GM19452 (cell line): ENCODE measurements around the gene HMGCR.
A peak's percentile ranks its signal among the peaks of the same experiment; 100 is the strongest.

Experiments
- ATAC-seq: cut with Tn5 transposase; IDR thresholded peaks from one replicate; pipeline ENCODE4 v1.9.1; 2021; ENCODE audit not compliant: unreplicated experiment

HMGCR gene

DNA sequence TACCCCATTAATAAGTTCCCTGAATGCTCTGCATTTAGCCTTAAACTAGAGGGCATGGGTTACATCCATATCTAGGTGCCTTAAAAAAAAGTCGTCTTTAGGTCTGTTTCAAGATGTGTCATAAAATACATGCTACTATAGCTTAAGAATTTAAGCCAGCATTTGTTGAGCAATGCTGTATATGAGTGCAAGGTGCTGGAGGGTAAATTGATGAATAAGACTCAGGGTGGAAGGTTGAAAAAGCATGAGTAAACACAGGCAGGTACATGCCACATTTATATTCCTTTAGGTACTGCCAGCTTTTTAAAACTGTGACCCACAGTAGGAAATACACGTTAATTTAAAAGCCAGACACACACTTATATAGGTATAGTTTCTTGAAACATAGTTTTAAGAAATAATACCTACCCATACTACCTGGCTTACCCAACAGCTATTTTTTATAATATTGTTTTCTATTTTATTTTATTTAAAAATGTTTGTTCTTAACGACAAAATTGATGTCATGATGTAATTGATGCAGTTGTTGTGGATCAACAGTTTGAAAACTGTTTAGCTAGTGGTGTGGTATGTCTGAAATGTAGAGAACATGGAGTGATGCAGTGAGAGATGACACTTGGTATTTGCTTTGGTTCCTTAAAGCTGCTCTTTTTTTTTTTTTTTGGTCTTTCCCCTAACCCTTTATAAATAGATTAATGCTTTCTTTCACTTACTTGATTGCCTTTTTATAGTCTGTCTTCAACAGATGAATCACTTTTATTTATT, 3.9 kb downstream of the HMGCR start:
- ATAC-seq: no peak

DNA sequence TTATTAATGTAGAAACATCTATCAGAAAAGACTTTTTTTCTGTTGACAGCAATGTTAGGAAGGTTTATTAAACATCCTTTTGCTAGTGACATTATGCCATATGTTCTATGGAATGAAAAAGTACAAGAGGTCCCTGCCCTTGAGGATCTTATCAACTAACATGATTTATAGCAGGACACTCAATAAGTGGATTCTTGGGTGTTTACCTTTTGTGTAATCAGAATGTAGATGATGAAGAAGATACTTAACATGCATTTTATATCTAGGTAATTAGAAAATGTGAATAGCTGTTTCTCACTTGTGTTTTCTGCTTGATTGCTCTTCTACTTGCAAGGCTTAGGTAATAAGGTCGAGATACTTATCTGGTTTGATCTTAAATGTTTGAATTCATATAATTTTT, 4.9 kb downstream of the HMGCR start:
- no peak for ATAC-seq

DNA sequence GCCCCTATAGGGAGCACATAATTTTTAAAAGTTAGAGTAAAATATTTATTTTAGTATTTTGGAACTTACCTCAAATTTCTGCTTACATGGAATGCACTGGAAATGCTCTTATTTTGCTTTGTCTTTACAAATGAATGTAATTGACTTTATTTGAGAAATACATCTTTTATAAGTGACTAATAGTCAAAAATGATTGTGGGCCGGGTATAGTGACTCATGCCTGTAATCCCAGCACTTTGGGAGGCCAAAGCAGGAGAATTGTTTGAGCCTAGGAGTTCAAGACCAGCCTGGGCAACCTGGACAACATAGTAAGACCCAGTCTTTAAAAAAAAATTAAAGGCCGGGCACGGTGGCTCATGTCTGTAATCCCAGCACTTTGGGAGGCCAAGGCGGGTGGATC, 5.8 kb downstream of the HMGCR start:
- no peak for ATAC-seq

DNA sequence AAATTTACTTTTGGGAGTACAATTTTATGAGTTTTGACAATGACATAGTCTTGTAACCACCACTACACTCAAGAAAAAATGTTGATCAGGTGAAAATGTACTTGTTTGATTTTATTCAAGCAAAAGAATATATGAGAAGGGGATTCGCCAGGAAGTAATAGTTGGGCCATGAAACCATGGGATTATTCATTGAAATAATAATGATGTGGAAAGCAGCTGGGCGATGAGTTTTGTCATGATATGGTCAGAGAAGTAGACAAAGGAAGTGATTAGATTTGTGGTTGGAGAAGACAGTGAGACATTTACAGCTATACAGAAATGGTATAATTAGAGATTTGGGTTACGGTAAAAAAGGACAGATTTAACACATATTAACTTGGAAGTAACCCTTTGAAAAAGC, 11.2 kb downstream of the HMGCR start:
- no peak for ATAC-seq

DNA sequence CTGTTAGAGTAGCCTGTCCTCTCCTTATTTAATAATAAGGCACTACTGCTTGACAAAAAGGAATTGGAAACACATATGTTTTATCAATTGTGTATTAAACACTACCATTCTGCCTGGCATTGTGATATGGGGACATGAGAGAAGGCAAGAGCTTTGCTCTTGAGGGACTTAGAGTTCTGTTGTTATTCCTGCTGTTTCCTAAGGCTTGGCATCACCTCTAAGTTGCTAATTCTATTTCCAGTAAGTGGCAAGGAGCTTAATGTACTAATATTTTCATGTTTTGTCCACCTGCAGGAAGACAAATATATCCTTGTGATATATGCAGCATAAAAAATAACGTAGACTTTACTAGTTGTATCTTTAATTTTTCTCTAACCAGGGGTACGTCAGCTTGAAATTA, 12.6 kb downstream of the HMGCR start:
- no peak for ATAC-seq

DNA sequence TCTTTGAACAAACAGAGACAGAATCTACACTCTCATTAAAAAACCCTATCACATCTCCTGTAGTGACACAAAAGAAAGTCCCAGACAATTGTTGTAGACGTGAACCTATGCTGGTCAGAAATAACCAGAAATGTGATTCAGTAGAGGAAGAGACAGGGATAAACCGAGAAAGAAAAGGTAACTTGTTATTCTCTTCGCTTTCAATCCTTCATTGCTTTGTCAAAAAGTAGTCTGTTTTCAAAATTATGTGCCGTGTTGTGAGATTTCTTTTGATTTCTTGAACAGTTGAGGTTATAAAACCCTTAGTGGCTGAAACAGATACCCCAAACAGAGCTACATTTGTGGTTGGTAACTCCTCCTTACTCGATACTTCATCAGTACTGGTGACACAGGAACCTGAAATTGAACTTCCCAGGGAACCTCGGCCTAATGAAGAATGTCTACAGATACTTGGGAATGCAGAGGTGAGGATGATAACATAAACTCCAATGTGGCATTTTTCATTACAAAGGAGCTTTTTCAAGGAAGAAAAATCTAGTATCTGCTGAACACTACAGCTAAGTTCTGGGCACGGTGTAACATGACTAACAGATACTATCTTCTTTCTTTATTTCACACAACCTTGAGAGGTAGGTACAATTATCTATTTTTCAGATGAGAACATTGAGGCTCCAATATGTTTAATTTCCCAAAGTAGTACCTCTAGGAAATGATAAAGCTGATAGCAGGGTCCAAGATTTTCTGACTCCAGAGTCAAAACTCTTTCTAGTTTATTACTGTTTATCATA, 14.3 kb downstream of the HMGCR start:
- no peak for ATAC-seq

DNA sequence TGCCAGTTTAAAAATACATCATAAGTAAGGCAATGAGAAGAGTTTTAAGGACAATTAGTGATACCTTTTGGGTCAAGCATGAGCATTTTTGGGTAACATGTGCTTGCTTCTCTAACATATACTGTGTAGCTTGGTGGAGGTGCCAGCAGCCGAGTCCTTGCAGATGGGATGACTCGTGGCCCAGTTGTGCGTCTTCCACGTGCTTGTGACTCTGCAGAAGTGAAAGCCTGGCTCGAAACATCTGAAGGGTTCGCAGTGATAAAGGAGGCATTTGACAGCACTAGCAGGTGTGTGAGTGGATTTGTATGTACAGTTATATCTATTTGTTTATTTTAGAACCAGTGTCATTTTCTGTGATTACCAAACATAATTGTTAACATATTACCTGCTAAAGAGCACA, 18.2 kb downstream of the HMGCR start:
- ATAC-seq: no peak

DNA sequence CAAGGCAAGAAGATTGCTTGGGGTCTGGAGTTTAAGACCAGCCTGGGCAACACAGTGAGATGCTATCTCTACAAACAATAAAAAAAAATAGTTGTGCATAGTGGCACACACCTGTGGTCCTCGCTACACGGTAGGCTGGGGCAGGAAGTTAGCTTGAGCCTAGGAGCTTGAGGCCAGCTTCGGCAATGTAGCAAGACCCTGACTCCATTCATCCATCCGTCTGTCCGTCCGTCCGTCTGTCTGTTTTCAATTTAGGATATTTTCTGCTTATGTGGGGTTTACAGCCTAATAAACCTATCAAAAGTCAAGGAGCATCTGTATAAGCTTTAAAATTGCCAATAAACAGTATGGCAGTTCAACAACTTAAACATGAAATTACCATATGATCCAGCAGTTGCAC, 19.7 kb downstream of the HMGCR start:
- ATAC-seq: no peak

DNA sequence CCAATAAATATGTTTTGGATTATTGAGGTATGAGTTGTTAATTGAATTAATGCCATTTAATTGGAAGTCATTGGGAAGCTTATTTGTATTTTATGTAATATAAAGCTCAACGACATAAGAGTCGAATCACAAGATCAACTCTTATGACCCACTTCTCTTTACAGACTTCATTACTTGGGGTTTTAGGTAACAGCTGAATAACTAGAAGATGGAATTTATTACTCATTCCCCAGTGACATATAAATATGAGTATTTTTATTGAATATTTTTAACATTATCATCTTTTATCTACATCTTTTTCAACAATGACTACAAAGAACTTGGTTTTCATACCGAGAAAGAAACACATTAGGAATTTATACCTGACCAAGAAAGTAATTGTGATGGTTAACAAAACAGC, 21.1 kb downstream of the HMGCR start:
- ATAC-seq: no peak

DNA sequence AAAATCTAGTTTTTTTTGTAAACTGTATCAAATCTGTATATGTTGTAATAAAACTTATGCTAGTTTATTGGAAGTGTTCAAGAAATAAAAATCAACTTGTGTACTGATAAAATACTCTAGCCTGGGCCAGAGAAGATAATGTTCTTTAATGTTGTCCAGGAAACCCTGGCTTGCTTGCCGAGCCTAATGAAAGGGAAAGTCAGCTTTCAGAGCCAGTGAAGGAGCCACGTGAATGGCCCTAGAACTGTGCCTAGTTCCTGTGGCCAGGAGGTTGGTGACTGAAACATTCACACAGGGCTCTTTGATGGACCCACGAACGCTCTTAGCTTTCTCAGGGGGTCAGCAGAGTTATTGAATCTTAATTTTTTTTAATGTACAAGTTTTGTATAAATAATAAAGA, 24.3 kb downstream of the HMGCR start:
- ATAC-seq: no peak

DNA sequence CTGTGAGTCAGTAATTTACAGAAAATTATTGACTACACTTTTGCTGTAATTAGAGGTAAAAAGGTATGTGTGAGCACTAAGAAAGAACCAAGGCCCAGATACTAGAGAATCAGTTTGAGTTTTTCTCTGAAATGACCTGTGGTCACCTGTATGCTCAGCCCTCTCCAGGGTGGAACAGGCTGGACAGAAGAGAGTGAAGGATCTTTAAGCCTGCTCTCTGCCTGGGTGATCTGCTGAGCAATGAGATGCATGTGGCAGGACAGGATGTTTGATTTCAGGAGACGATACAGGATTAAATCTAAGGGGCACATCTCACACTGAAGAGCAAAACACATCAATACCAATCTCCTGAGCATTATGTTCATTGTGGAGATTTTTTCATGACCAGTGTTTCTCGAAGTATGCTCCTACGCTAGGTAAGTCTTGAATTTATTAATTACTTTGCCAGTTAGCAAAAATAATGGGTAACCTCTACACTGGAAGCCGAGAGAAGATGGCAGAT, 25.5 kb downstream of the HMGCR start:
- no peak for ATAC-seq

DNA sequence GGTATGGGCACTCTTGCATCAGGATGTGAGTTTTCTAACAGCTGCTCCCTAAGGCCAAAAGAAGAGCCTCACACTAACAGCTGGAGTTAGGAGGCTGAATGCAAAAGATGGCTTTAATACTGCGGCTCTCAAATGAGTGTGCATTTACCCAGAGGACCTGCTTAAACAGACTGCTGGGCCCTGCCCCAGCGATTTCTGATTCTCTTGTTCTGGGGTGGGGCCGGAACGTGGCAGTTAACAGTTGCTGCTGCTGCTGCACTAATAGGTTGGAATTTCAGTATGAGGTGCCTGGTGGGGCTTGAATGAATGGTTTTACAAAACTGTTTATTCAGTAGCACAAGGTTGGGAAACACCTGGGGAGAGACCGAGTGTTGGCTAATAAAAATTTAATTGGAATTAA, 26.1 kb downstream of the HMGCR start:
- ATAC-seq: no peak

DNA sequence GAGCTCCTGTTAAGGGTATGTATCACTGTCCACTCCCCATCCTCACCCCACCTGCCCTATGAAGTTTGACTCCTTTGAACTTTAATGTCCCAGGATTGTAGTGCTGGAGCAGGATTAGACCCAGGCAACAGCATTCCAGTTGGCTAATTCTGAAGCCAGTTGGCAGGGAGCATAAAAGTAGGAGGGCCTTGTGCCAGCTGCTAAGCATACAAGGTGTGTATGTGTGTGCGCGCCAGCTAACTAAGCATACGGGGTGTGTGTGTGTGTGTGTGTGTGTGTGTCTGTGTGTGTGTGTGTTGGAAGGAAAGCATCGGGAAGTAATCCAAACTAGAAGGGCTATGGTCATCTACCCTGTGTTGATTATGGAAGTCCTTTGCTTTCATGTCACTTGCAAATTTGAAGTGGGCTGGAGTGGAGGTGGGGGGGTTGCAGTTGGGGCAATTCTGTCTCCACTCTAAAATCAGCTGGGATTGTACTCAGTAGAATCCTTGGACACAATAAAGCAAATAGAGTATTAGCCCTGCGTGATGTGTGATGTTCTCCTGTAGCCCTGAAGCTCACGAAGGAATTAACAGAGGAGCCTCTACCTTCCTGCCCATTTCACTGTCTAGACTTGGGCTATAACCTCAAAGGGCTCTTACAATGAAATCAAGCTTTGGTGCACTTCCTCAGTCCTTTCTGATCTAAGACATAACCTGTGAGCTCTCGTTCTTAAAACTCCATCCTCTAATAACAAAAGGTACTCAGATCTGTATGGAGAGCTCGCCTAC, 26.9 kb downstream of the HMGCR start:
- no peak for ATAC-seq

DNA sequence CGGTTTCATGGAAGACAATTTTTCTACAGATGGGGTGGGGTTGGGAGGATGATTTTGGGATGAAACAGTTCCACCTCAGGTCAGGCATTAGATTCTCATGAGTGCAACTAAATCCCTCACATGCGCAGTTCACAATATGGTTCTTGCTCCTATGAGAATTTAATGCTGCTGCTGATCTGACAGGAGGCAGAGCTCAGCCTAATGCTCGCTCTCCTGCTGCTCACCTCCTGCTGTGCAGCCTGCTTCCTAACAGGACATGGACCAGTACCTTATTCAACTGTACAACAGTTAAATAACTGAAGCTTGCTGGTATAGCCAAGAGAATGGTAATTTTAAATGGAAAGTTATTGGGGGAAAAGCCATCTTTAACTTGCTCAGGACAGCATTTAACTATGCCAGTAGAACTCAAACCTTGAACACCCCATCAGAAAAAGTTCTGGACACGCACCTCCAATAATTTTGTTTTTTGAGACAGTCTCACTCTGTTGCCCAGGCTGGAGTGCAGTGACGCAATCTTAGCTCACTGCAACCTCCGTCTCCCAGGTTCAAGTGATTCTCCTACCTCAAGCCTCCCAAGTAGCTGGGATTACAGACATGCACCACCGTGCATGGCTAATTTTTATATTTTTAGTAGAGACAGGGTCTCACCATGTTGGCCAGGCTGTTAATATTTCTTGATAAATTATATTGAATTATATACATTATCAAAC, 27.7 kb downstream of the HMGCR start:
- no peak for ATAC-seq

DNA sequence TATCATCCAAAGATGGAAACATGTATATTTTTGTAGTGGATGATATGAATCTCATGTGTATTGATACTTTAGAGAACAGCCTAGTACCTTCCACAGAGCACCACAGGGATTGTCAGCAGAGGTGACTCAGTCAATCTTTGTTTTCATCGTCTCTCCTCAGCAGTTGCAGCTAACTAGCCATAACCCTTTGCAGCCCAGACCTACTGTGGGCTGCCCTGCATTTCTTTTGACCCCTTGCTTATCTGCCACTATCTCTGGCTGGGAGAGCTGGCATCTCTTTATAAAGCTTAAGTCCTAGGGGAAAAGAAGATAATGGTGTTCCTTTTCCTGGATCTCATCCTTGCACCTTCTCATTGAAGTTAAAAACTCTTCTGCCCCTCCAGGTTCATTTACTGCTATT, 28.7 kb downstream of the HMGCR start:
- no peak for ATAC-seq

DNA sequence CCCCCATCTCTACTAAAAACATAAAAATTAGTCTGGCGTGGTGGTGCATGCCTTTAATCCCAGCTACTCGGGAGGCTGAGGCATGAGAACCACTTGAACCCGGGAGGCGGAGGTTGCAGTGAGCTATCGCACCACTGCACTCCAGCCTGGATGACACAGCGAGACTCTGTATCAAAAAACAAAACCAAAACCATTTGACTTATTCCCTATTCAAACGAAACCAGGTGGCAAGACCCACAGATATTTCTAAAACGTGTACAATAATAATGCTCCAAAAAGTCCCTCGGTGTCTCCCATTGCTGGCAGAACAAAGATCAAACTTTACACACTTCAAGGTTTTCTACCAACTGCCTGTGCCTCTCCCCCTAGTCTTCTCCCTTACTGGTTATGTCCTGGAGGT, 29.8 kb downstream of the HMGCR start:
- ATAC-seq: peak; percentile 76

DNA sequence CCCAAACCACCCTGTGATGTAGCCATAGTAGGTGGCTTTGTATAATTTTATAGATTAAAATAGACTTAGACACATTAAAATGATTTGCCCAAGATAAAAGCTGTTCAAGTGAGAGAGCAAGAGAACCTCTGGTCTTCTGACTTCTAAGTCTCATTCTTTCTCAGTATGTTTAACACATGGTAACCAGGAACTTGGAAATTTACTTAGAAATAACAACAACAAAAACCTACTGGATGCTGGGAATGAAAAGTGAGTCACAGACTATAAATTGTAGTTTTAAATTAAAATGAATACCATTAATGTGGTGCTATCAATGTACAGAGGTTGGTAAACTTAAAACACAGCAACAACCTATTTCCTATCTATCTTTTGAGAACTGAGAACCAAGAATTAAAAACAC, 30.4 kb downstream of the HMGCR start:
- ATAC-seq: no peak

DNA sequence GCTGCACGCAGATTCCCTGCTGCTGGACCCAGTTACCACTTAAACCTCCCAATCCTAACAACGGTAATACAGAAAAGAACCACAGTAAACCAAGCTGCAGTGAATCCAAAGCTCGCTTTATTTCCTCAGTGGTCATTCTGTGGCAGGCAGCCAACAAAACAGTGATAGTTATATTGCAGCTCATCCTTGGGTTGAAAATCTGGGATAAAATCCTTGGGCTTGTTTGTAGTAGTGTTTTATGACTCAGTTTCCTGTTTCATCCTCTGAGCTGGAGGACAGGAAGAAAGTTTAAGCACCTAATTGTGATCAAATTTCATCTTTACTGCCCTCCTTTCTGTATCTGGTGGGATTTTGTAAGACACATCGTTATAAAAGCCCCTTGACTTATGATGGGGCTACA, 31.4 kb downstream of the HMGCR start:
- ATAC-seq: no peak

DNA sequence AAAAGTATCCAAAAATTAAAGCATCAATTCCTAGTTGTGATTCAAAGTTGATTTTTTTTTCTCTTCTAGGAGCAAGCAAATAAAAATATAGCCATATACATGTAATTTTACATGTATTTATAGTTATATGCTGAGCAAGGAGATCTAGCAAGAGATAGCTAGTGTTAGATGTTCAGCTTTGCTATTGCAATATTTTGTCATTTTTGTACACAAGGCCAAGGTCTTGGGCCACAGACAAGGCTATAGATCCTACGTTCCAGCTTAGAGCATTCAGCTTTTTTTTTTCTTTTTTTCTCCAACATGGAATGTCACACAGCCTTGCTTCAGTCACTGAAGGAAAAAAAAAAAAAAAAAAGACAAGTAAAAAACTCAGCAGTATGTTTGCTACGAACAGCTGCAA, 36.8 kb downstream of the HMGCR start:
- ATAC-seq: no peak

DNA sequence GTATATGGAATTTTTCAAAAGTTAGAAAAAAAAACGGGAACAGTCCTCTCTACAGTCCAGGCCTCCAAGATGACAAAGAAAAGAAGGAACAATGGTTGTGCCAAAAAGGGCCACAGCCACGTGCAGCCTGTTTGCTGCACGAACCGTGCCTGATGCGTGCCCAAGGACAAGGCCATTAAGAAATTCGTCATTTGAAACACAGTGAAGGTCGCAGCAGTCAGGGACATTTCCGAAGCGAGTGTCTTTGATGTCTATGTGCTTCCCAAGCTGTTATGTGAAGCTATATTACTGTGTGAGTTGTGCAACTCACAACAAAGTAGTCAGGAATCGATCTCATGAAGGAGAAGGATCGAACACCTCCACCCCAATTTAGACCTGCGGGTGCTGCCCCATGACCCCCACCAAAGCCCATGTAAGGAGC, 37.4 kb downstream of the HMGCR start:
- ATAC-seq: no peak

DNA sequence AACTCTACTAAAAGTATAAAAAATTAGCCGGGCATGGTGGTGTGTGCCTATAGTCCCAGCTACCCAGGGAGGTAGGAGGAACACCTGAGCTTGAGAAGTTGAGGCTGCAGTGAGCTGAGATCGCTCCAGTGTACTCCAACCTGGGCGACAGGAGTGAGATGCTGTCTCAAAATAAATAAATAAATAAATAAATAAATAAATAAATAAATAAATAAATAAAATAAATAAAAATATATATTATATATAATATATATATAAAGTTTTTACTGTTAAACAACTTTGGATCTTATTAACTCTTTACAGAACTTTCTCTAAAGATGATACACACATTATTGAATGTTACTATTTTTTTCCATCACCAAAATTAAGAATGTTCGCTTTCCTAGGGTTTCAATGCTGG, 38.4 kb downstream of the HMGCR start:
- no peak for ATAC-seq
